T-cell (primary cell): ENCODE results near the gene OR52E4. TPM values are rescaled to one million over a fixed set of nuclear protein-coding genes. Genes with fewer than 3 reads are reported as not detected.

Experiments used
- ATAC-seq, 4 experiments: fragments of 200-7000 bp in 3 of 4; fragments of 150-1000 bp in 1 of 4; cut with Tn5 transposase; replicated peaks in 1 of 4; 1 replicate in 3 of 4; 2 replicates in 1 of 4; pipeline ENCODE4 v1.10.0; 2021; ENCODE audit warnings: moderate library complexity in 3 of 4, mild to moderate bottlenecking in 2 of 4, moderate number of reproducible peaks in 1 of 4
- CTCF ChIA-PET, 2 donors: fragments of 300-600 bp; sonication (Branson Sonifier 250); formaldehyde crosslinking; loops; one replicate each; lab custom pipeline; 2022; ENCODE audit warnings: antibody characterized with exemption in 2 of 2; lab: Charles Lee
- POLR2A ChIA-PET, 2 donors: fragments of 300-600 bp; sonication (Branson Sonifier 250); formaldehyde crosslinking; loops; one replicate each; lab custom pipeline; 2022; ENCODE audit warnings: antibody characterized with exemption in 2 of 2; lab: Charles Lee
- DNase-seq, 35 experiments: peaks; one replicate each; pipeline versions ENCODE4 v3.0.0 to v3.0.0-alpha.2; 2013 to 2023
- H3K27ac ChIP-seq: one replicate; pipeline ENCODE4 v1.5.1; 2013; ENCODE audit warnings: low read length
- H3K27me3 ChIP-seq, 2 experiments: replicated peaks in 1 of 2; 1 replicate in 1 of 2; 2 replicates in 1 of 2; pipeline versions ENCODE4 v1.6.1 to v1.7.0; 2013; ENCODE audit warnings: low read length in 1 of 2, mixed read lengths in 1 of 2; ENCODE audit not compliant: control insufficient read depth in 2 of 2, insufficient read depth in 2 of 2; ENCODE audit errors: extremely low read depth in 1 of 2
- H3K36me3 ChIP-seq, 2 donors: 1 replicate in 1 of 2; 2 replicates in 1 of 2; pipeline versions ENCODE4 v1.6.1 to v1.7.0; 2013; ENCODE audit warnings: low read length in 1 of 2; ENCODE audit not compliant: control insufficient read depth in 2 of 2, insufficient read depth in 1 of 2; ENCODE audit errors: extremely low read depth in 1 of 2
- H3K4me1 ChIP-seq, 2 experiments: 1 replicate in 1 of 2; 2 replicates in 1 of 2; pipeline versions ENCODE4 v1.6.1 to v1.7.0; 2013; ENCODE audit warnings: low read length in 2 of 2, mixed read lengths in 1 of 2; ENCODE audit not compliant: insufficient read depth in 2 of 2, control insufficient read depth in 1 of 2; ENCODE audit errors: extremely low read depth in 1 of 2
- H3K4me3 ChIP-seq, 2 donors: 1 replicate in 1 of 2; 2 replicates in 1 of 2; pipeline versions ENCODE4 v1.5.1 to v1.7.0; 2013; ENCODE audit warnings: mild to moderate bottlenecking in 2 of 2, low read length in 1 of 2, moderate library complexity in 1 of 2; ENCODE audit not compliant: control insufficient read depth in 1 of 2; ENCODE audit errors: extremely low read depth in 1 of 2
- H3K9me3 ChIP-seq: 2 replicates; pipeline ENCODE4 v1.7.0; 2013
- H3K27ac Mint-ChIP-seq, 2 donors: one replicate each; pipeline ENCODE4 v1.8.0; 2020 to 2021; ENCODE audit warnings: mild to moderate bottlenecking in 2 of 2, mixed read lengths in 2 of 2
- H3K27me3 Mint-ChIP-seq, 2 donors: one replicate each; pipeline ENCODE4 v1.8.0; 2021 to 2022; ENCODE audit warnings: mixed read lengths in 2 of 2
- H3K36me3 Mint-ChIP-seq: one replicate; pipeline ENCODE4 v1.8.0; 2021; ENCODE audit warnings: mixed read lengths
- H3K4me1 Mint-ChIP-seq, 3 donors: one replicate each; pipeline ENCODE4 v1.8.0; 2020 to 2022; ENCODE audit warnings: mixed read lengths in 3 of 3, mild to moderate bottlenecking in 1 of 3
- H3K4me3 Mint-ChIP-seq, 3 donors: one replicate each; pipeline ENCODE4 v1.8.0; 2020 to 2022; ENCODE audit warnings: mild to moderate bottlenecking in 3 of 3, mixed read lengths in 3 of 3, moderate library complexity in 3 of 3
- H3K9me3 Mint-ChIP-seq, 3 donors: one replicate each; pipeline ENCODE4 v1.8.0; 2020 to 2022; ENCODE audit warnings: mixed read lengths in 3 of 3
- WGBS: methylation state at CpG from one replicate; pipeline ENCODE4 v1.1.5; 2013; ENCODE audit warnings: missing lambda C conversion rate; ENCODE audit not compliant: insufficient coverage; 5-methylcytosine and 5-hydroxymethylcytosine counted together
- total RNA-seq, 35 experiments: library from RNA in 6 of 35; stranded (reverse) in 6 of 35; fragments of 120-200 nt in 1 of 35; gene quantifications; one replicate each; pipeline versions ENCODE4 v1.2.1 to v1.2.4 and lab custom pipeline; 2013 to 2026

The OR52E4 gene
- not detected for total RNA-seq
- not detected for total RNA-seq (2013)
- total RNA-seq (lab: John Stamatoyannopoulos, UW), result 0 reads per million in 29 experiments

DNA sequence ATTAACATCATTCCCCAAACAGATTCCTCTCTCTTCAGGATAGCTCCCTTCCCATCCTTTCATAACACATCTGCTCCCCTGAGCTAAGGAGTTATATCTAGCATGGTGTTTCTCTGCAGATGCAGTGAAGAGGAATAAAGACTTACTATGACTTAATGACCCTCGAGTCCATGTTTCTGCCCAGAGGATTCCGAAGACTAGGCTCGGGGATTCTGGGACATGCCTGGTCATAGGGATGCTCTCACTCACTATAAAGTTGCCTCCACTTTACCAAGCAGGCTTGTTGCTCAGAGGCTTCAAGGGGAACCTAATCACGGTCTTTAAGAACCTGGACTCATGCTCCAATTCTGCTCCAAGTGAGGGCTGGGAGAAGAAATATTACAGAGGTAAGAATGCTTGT, at the start of gene OR52E4:
OR52E4 (plus strand) TSS at position 301 of the 400 bp plus-strand sequence. CDS start 3,664 bp downstream, outside the sequence.
- no peak for ATAC-seq
- Mint-ChIP-seq H3K4me1 (no peaks in the 10 kb centered on the region), H3K4me3 (no peak within 1 kb of the TSS), H3K27ac (no peak within 1 kb of the TSS), H3K36me3 (no peaks in the 10 kb centered on the region), H3K9me3 (no peaks in the 10 kb centered on the region), H3K27me3 (peaks cover 0 to 4% of the 10 kb centered on the region in 2 donors)
- POLR2A ChIA-PET, result no interaction called here
- H3K27ac ChIP-seq, result no peak within 1 kb of the TSS
- CTCF ChIA-PET, result no interaction called here
- no peak within 1 kb of the TSS for H3K4me3 ChIP-seq
- 83% methylated on average over 1 of the region's 4 CpGs for WGBS
- DNase-seq, result no peak
- H3K9me3 ChIP-seq, result no peaks in the 10 kb centered on the region
- H3K27me3 ChIP-seq, result peaks cover 0 to 2% of the 10 kb centered on the region in 2 experiments
- no peaks in the 10 kb centered on the region for H3K4me1 ChIP-seq
- H3K36me3 ChIP-seq, result no peaks in the 10 kb centered on the region

DNA sequence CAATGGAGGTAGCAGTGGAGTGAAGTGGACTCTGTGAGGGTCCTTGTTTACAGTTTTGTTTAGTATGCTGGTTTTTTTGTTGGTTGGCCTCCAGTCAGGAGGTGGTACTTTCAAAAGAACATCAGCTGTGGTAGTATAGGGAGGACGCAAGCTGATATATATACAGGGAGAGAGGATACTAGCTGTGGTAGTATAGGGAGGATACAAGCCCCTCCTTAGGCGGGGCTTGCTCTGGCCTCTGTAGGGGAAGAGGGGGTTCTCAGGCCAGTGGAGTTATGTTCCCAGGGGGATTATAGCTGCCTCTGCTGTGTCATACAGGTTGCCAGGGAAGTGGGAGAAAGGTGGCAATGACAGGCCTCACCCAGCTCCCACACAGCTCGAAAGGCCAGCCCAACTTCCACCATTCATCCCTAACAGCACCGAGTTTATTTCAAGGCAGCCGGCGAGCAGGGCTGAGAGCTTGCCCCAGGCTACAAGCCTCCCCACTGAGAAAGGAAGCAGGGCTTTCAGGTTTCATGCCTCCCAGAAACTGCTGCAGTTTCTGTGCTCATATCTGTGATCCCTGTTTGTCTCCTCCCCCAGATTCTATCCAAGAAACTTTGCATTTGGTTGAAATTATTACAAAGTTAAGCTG, 49.1 kb upstream of the OR52E4 start:
- no peaks in the 10 kb centered on the region for H3K36me3 Mint-ChIP-seq
- no peak overlapping the region for H3K4me3 Mint-ChIP-seq
- WGBS, result 96% methylated on average over 4 of the region's 6 CpGs
- H3K4me1 Mint-ChIP-seq, result no peaks in the 10 kb centered on the region
- Histone ChIP-seq H3K36me3 (no peaks in the 10 kb centered on the region), H3K9me3 (no peaks in the 10 kb centered on the region), H3K27ac (no peak overlapping the region), H3K4me3 (no peak overlapping the region), H3K27me3 (peaks cover 0 to 13% of the 10 kb centered on the region in 2 experiments), H3K4me1 (no peaks in the 10 kb centered on the region)
- ATAC-seq, result no peak
- DNase-seq, result no peak
- no peak overlapping the region for H3K27ac Mint-ChIP-seq
- ChIA-PET POLR2A (no interaction called here), CTCF (no interaction called here)
- peaks cover 12 to 18% of the 10 kb centered on the region in 2 donors for H3K27me3 Mint-ChIP-seq
- no peaks in the 10 kb centered on the region for H3K9me3 Mint-ChIP-seq

- Mint-ChIP-seq H3K4me1 (no peaks in the 10 kb centered on the region), H3K27me3 (peaks cover 9 to 24% of the 10 kb centered on the region in 2 donors), H3K9me3 (no peaks in the 10 kb centered on the region), H3K4me3 (no peak overlapping the region), H3K27ac (no peak overlapping the region), H3K36me3 (no peaks in the 10 kb centered on the region)
- no peaks in the 10 kb centered on the region for H3K9me3 ChIP-seq
- no CpG with 5 or more reads among the region's 2 CpGs for WGBS
- CTCF ChIA-PET, result interaction anchor here in 1 of 2 donors (0.7 kb wide), 1 partner anchor 155 kb away, joined by 3 read pairs; no protein-coding TSS in a partner anchor
- POLR2A ChIA-PET, result no interaction called here
- no peak overlapping the region for H3K4me3 ChIP-seq
- DNase-seq (no peak), ATAC-seq (no peak)
- no peaks in the 10 kb centered on the region for H3K36me3 ChIP-seq
- H3K27me3 ChIP-seq, result peaks cover 0 to 8% of the 10 kb centered on the region in 2 experiments
- H3K4me1 ChIP-seq, result no peaks in the 10 kb centered on the region
- no peak overlapping the region for H3K27ac ChIP-seq
Observed at GRCh38 chr11:5833446-5833845, 47.0 kb upstream of the OR52E4 start.

- Histone ChIP-seq H3K27ac (no peak overlapping the region), H3K4me1 (no peaks in the 10 kb centered on the region), H3K4me3 (no peak overlapping the region), H3K36me3 (no peaks in the 10 kb centered on the region), H3K9me3 (no peaks in the 10 kb centered on the region), H3K27me3 (peaks cover 0 to 5% of the 10 kb centered on the region in 2 experiments)
- H3K36me3 Mint-ChIP-seq, result no peaks in the 10 kb centered on the region
- whole genome bisulfite sequencing, result no CpG with 5 or more reads among the region's 2 CpGs
- H3K4me1 Mint-ChIP-seq, result no peaks in the 10 kb centered on the region
- no peak overlapping the region for H3K27ac Mint-ChIP-seq
- ChIA-PET POLR2A (no interaction called here), CTCF (interaction anchor here in 1 of 2 donors (0.5 kb wide), 1 partner anchor 205 kb away, joined by 6 read pairs; no protein-coding TSS in a partner anchor)
- ATAC-seq (no peak), DNase-seq (no peak)
- peaks cover 24 to 31% of the 10 kb centered on the region in 2 donors for H3K27me3 Mint-ChIP-seq
- H3K9me3 Mint-ChIP-seq, result no peaks in the 10 kb centered on the region
- no peak overlapping the region for H3K4me3 Mint-ChIP-seq
Observed at GRCh38 chr11:5837695-5838094, 42.7 kb upstream of the OR52E4 start.

DNA sequence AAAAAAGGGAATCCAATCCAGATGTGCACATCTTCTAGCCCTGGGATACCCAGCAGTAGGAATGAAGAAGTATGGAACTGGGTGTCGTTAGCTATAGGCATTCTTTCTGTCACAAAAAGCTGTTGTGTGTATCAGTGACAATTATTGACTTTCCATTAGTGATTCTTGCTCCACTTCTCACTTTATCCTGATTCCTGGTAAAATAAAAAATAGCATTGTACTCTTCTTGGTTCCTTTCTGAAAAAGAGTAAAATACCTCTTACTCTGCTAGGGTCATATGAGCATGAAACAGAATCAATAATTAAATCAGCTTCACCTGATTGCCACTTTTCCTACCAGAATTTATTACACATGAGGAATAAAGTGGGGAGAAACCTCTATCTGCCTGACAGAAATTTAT, 38.6 kb upstream of the OR52E4 start, which contains the start of gene OR52E6:
OR52E6 (minus strand) TSS at position 101 of the 400 bp plus-strand sequence; CDS start at position 101, 0 bp downstream.
- POLR2A ChIA-PET, result no interaction called here
- no peak within 1 kb of the TSS for H3K27ac ChIP-seq
- Mint-ChIP-seq H3K27me3 (peaks cover 24 to 26% of the 10 kb centered on the region in 2 donors), H3K27ac (no peak within 1 kb of the TSS), H3K9me3 (no peaks in the 10 kb centered on the region), H3K36me3 (no peaks in the 10 kb centered on the region), H3K4me1 (no peaks in the 10 kb centered on the region), H3K4me3 (no peak within 1 kb of the TSS)
- WGBS, result no CpG with 5 or more reads among the region's 1 CpG
- H3K4me1 ChIP-seq, result no peaks in the 10 kb centered on the region
- peaks cover 0 to 5% of the 10 kb centered on the region in 2 experiments for H3K27me3 ChIP-seq
- no peaks in the 10 kb centered on the region for H3K9me3 ChIP-seq
- no peaks in the 10 kb centered on the region for H3K36me3 ChIP-seq
- DNase-seq (no peak), ATAC-seq (no peak)
- no peak within 1 kb of the TSS for H3K4me3 ChIP-seq
- CTCF ChIA-PET, result no interaction called here

GRCh38 chr11:5846701-5847100, 33.7 kb upstream of the OR52E4 start:
- H3K4me3 ChIP-seq, result no peak overlapping the region
- POLR2A ChIA-PET, result no interaction called here

More at GRCh38 chr11:5846701-5847100, 33.7 kb upstream of the OR52E4 start:
- no peaks in the 10 kb centered on the region for H3K27me3 ChIP-seq
- no peaks in the 10 kb centered on the region for H3K9me3 Mint-ChIP-seq
- H3K27ac Mint-ChIP-seq, result no peak overlapping the region
- 55% methylated on average over 1 of the region's 1 CpG for WGBS
- no peak for DNase-seq
- H3K9me3 ChIP-seq, result no peaks in the 10 kb centered on the region
- peaks cover 0 to 3% of the 10 kb centered on the region in 2 donors for H3K27me3 Mint-ChIP-seq
- no peak overlapping the region for H3K27ac ChIP-seq
- no peaks in the 10 kb centered on the region for H3K36me3 ChIP-seq
- ATAC-seq, result no peak
- no peaks in the 10 kb centered on the region for H3K36me3 Mint-ChIP-seq
- H3K4me1 Mint-ChIP-seq, result no peaks in the 10 kb centered on the region
- no peak overlapping the region for H3K4me3 Mint-ChIP-seq
- H3K4me1 ChIP-seq, result no peaks in the 10 kb centered on the region
- CTCF ChIA-PET, result no interaction called here
